ACHN (cell line): ENCODE results near the gene CGNL1.
A peak's percentile ranks its signal among the peaks of the same experiment; 100 is the strongest.

Source experiments
- DNase-seq: peaks from one replicate; pipeline ENCODE4 v3.0.0-alpha.2; 2015
- in situ Hi-C: cut with HindIII; loops from 2 replicates; pipeline ENCODE4 v1.10.0; 2017; ENCODE audit warnings: low sequenced_read_pairs, low pct_ligation_motif_present, low pct_unique_long_range_greater_than_20kb

CGNL1 gene

DNA sequence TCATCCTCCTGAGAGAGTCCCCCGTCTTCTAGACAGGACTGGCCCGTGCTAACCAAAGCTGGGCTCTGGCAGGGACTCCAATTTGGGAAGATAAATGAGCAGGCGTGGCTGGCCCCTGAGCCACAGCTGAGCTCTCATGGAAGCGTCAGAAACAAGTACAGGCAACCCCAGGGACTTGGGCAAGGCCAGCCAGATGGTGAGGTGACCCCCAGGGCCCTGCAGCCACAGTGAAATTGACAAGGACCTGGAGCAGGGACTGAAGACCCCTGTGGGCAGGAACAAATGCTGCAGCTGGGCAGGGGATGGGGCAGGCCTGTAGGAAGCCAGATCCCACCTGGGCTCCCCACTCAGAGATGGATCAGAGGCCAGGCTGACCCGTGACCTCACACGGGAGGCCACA lies 32.8 kb upstream of the CGNL1 start:
- in situ Hi-C loops, result loop anchor here (25.0 kb wide), 1 partner anchor 194 kb away; no protein-coding TSS in a partner anchor
- no peak for DNase-seq

DNA sequence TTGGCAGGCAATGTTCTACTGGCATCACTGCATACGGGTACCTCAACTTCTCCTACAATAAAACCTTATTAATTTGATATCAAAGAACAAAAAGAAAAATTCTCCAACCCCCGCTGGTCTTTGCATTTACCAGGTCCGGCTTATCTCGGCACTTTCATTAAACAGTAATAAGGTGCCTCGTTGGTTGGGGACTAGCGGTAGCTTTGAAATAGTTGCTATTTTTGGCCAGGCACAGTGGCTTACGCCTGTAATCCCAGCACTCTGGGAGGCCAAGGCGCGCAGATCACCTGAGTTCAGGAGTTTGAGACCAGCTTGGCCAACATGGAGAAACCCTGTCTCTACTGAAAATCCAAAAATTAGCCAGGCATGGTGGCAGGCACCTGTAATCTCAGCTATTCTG lies 32.0 kb upstream of the CGNL1 start:
- no peak for DNase-seq
- in situ Hi-C loops, result loop anchor here (25.0 kb wide), 1 partner anchor 193 kb away; no protein-coding TSS in a partner anchor

GRCh38 chr15:57345584-57345983 lies 30.7 kb upstream of the CGNL1 start:
- in situ Hi-C loops, result loop anchor here (25.0 kb wide), 1 partner anchor 192 kb away; no protein-coding TSS in a partner anchor

GRCh38 chr15:57348081-57348480 lies 28.2 kb upstream of the CGNL1 start:
- no peak for DNase-seq
- in situ Hi-C loops, result loop anchor here (25.0 kb wide), 1 partner anchor 189 kb away; no protein-coding TSS in a partner anchor

More at GRCh38 chr15:57345584-57345983, 30.7 kb upstream of the CGNL1 start:
- peak; percentile 49 for DNase-seq

- DNase-seq, result no peak
- in situ Hi-C loops, result no loop called here
These were observed 23.6 kb upstream of the CGNL1 start for GRCh38 chr15:57352535-57353316.

DNA sequence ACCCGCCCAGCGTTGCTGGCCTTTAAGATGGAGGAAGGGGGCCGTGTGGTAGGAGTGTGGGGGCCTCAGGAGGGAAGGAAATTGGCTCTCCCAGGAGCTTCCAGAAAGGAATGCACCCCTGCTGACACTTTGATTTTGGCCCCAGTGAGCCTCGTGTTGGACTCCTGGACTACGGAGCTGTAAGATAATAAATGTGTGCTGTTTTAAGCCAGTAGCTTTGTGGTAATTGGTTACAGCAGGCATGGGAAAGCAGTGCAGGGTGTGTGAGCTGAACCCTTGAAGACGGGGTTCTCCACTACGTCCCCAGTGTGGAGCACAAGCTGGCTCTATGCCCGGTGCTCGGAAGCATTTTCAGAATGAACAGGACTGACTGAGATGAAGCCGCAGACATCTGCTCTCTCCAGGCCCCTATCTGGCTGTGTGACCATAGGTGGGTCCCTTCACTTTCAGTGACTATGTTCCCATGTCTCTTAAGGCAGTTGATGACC lies 22.9 kb upstream of the CGNL1 start:
- DNase-seq, result no peak
- in situ Hi-C loops, result no loop called here

DNA sequence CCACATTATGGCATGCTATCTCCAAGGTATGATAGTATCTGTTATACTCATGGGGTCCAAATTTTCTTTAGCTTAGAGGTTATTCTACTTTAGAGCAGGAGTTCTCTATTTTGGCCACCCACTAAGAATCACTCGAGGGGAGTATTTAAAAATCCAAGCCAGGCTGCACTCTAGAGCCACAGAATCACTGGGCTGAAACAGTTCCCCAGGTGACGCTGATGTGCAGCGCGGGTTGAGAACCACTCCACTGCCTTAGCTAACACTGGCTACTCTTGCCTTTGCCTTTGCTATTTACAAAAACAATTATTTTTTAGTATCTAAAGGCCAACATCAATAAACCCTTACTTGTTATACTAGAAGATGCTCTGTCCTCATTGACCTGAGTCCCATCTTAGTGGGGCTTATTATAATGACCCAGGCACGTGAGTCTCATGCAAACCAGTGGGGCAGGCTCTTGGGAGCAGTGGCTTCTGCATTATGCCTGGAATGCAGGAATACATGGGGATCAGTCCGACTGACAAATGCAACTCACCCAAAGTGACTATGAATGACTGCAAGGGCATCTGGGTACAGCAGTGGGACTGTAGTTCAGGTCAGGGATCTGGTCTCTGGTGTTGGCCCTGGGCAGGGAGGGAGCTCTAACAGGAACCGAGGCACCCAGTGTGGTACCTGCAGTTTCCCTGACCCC lies 21.7 kb upstream of the CGNL1 start:
- DNase-seq, result no peak
- in situ Hi-C loops, result no loop called here

GRCh38 chr15:57355259-57355658 lies 21.0 kb upstream of the CGNL1 start:
- no peak for DNase-seq
- in situ Hi-C loops, result no loop called here

DNA sequence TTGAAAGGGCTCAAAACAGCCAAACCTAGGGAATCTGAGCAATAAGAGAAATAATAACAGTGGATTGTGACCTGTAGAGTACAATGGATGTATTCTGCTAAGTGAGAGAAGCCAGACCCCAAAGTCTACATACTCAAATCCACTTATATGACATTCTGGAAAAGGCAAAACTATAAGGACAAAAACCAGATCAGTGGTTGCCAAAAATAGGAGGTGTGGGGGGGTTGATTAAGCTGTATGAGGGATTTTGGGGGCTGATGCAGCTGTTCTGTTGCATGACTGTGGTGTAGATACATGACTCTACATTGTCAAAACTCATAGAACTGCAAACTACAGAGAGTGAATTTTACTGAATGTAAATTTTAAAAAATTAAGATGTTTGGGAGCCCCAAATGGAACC lies 20.1 kb upstream of the CGNL1 start:
- DNase-seq, result no peak
- in situ Hi-C loops, result no loop called here

DNA sequence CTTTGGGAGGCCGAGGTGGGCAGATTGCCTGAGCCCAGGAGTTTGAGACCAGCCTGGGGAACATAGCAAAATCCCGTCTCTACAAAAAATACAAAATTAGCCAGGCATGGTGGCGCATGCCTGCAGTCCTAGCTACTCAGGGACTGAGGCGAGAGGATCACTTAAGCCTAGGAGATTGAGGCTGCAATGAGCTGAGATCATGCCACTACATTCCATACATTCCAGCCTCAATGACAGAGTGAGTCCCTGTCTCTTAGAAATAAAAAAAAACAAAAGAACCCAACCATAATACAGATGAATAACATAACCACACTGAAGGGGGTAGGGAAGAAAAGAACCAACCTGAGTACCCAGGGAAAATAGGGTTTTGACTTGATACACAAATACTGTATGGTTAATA lies 19.7 kb upstream of the CGNL1 start:
- DNase-seq, result peak; percentile 83
- in situ Hi-C loops, result no loop called here

DNA sequence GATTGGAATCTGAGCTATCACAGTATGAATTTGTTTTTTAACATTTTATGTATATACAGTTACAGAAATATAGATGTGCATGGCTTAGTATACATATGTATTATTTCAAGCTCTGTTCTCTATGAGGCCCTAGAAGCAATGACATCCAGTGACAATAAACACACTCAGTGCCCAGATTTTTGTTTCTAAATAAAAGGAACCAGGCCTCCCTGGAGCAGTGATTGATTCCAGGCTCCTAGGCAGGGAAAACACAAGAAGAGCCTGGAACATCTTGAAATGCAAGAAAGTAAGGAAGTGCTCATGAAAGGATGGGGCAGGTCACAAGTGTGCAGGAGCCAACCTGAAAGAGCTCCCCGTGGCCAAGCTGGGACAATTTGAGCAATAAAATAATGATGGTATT lies 18.5 kb upstream of the CGNL1 start:
- no peak for DNase-seq
- in situ Hi-C loops, result no loop called here

DNA sequence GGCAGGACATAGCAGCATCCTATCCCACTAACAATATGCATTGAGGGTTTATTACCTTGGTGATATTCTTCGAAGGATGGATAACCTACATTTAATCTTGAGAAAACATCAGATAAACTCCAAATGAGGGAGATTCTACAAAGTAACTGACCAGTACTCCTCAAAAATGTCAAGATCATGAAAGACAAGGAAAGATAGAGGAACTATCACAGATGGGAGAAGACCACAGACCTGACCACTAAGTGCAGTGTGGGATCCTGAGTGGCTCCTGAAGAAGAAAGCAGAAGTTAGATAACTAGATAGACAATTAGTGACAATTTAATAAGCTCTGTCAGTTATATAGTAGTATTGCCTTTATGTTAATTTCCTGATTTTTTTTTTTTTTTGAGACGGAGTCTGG lies 17.7 kb upstream of the CGNL1 start:
- in situ Hi-C loops, result no loop called here

GRCh38 chr15:57363661-57364060 lies 12.6 kb upstream of the CGNL1 start:
- in situ Hi-C loops, result no loop called here
- DNase-seq, result no peak

More for the DNA sequence above, 17.7 kb upstream of the CGNL1 start:
- no peak for DNase-seq

DNA sequence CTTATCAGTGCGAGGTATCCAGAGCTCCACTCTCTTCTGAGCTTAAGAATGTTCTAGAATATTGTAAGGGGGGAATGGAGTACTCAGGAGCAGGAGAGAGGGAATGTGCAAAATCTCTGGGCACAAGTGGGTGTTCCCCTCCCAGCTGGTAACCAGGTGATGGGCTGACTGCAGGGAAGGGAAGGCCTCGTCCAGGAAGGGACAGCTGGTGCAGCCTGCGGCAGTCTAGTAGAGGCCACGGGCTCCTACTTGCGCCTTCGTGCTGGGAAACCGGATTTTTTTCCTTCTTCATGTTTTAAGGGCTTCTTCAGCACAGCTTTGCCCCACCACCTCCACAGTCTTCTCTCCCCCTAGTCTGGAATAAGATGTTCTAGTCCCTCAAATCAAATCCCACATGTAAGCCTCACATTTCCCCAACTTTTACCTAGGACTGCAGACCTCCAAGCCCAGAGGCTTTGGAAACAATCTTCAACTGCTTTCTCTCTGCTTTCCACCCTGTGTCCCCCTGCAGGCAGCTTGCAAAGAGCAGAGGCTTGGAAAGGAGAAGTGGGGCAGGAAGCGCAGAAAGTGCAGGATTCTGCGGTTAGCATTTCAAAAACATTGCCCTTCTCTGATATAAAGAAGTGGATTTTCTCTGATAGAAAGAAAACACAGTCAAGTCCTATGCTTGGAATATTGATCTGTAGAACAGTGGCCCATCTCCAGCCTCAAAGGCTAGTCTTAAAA lies 11.9 kb upstream of the CGNL1 start:
- in situ Hi-C loops, result no loop called here
- peak; percentile 22 for DNase-seq

GRCh38 chr15:57367556-57367955 lies 8.7 kb upstream of the CGNL1 start:
- in situ Hi-C loops, result no loop called here
- DNase-seq, result no peak

DNA sequence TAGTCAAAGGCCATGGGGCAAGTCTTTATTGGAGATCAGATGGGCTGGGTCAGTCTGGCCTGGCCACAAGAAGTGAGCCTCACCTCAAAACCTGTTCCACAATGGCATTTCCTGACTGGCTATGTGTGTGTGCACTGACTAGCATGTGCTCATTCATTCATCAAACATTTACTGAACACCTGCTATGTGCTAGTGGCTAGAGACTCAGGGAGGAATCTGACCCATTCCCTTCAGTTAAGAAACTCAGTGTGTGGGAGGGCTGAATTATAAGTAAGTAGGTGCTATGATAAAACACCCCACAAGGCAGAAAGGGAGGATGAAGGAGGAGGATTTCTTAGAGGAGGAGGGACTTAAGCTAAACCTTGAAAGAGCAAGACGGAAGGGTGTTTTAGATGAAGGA lies 5.4 kb upstream of the CGNL1 start:
- in situ Hi-C loops, result no loop called here
- DNase-seq, result no peak

- in situ Hi-C loops, result no loop called here
- DNase-seq, result no peak
These were observed 2.9 kb upstream of the CGNL1 start for GRCh38 chr15:57373251-57373881.

DNA sequence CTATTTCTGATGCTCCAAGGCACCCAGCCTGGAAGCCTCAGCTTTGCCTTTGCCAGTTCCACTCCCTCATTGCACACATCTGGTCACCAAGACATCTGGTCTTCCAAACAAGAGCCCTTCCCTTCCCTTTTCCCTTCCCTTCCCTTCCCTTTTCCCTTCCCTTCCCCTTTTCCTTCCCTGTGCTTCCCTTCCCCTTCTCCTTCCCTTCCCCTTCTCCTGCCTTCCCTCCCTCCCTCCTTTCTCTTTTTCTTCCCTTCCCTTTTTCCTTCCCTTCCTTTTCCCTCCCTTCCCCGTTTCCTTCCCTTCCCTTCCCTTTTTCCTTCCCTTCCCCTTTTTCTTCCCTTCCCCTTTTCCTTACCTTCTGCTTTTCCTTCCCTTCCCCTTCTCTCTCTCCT lies 2.4 kb upstream of the CGNL1 start:
- no peak for DNase-seq
- in situ Hi-C loops, result no loop called here
